Thyroid gland (tissue), 4 donors: ENCODE measurements around the gene CTSS.

Experiments
- CTCF ChIP-seq, 6 experiments: fragments of 200-600 bp in 3 of 6; fragments of 450-650 bp in 3 of 6; sonication (generic) in 3 of 6; IDR thresholded peaks; one replicate each; pipeline ENCODE4 v1.5.1; 2016 to 2019; ENCODE audit warnings: antibody characterized with exemption in 6 of 6, mild to moderate bottlenecking in 2 of 6, inconsistent platforms in 1 of 6, moderate library complexity in 1 of 6
- POLR2A ChIP-seq, 2 donors: fragments of 450-650 bp; IDR thresholded peaks; one replicate each; pipeline ENCODE4 v1.6.1; 2017; ENCODE audit warnings: antibody characterized with exemption in 2 of 2, mild to moderate bottlenecking in 2 of 2, moderate library complexity in 1 of 2

- TF ChIP-seq CTCF (IDR thresholded peaks at IDR 0.05) = no peak
- no peak for TF ChIP-seq POLR2A (IDR thresholded peaks at IDR 0.05)
These were observed 76.8 kb downstream of the CTSS start for GRCh38 chr1:150688763-150689162.
